NCI-H1092 (cell line): ENCODE measurements around the gene CCAR1.
A peak's percentile ranks its signal among the peaks of the same experiment; 100 is the strongest.
"Not testable (repeated sequence)": the region's sequence is repeated elsewhere in the genome, so short reads cannot be mapped to it uniquely, and the experiment has no call there.

Experiments
- DNase-seq: peaks from one replicate; lab custom pipeline; 2025; lab: John Stamatoyannopoulos, UW

Gene CCAR1

GRCh38 chr10:68720793-68721672, at the start of gene CCAR1:
Gene CCAR1, plus strand, starts transcription at chr10:68721239. Its CDS starts 1,266 bp downstream, at chr10:68722505.
- peak; percentile 96 for DNase-seq

GRCh38 chr10:68684413-68684812, 36.6 kb upstream of the CCAR1 start:
- no peak for DNase-seq

- no peak for DNase-seq
Measured at GRCh38 chr10:68696018-68696417, 25.0 kb upstream of the CCAR1 start.

GRCh38 chr10:68697106-68697505, 23.9 kb upstream of the CCAR1 start:
- DNase-seq, result no peak

- DNase-seq, result no peak
Measured at GRCh38 chr10:68700197-68700596, 20.8 kb upstream of the CCAR1 start.

GRCh38 chr10:68705548-68705947, 15.5 kb upstream of the CCAR1 start:
- DNase-seq, result no peak

GRCh38 chr10:68708987-68709386, 12.1 kb upstream of the CCAR1 start:
- not testable (repeated sequence) for DNase-seq

- not testable (repeated sequence) for DNase-seq
Measured at GRCh38 chr10:68713065-68713464, 8.0 kb upstream of the CCAR1 start.

GRCh38 chr10:68717435-68717834, 3.6 kb upstream of the CCAR1 start:
- DNase-seq, result no peak

GRCh38 chr10:68721673-68722335, 765 bp downstream of the CCAR1 start:
- no peak for DNase-seq

GRCh38 chr10:68725016-68725415, 4.0 kb downstream of the CCAR1 start:
- no peak for DNase-seq

GRCh38 chr10:68727146-68727545, 6.1 kb downstream of the CCAR1 start:
- no peak for DNase-seq

GRCh38 chr10:68732651-68733050, 11.6 kb downstream of the CCAR1 start:
- DNase-seq, result no peak

- no peak for DNase-seq
Measured at GRCh38 chr10:68734349-68734748, 13.3 kb downstream of the CCAR1 start.

- no peak for DNase-seq
Measured at GRCh38 chr10:68735119-68735518, 14.1 kb downstream of the CCAR1 start.

GRCh38 chr10:68735739-68736138, 14.7 kb downstream of the CCAR1 start:
- DNase-seq, result not testable (repeated sequence)

GRCh38 chr10:68740676-68741075, 19.6 kb downstream of the CCAR1 start:
- DNase-seq, result not testable (repeated sequence)

- no peak for DNase-seq
Measured at GRCh38 chr10:68742397-68742796, 21.4 kb downstream of the CCAR1 start.

GRCh38 chr10:68752711-68753350, 31.8 kb downstream of the CCAR1 start:
- DNase-seq, result no peak

GRCh38 chr10:68756246-68756645, 35.2 kb downstream of the CCAR1 start:
- DNase-seq, result no peak

- no peak for DNase-seq
Measured at GRCh38 chr10:68756766-68757165, 35.7 kb downstream of the CCAR1 start.

GRCh38 chr10:68759223-68759863, 38.3 kb downstream of the CCAR1 start:
- no peak for DNase-seq
